B cell (primary cell): Measurements from ENCODE around the gene FERMT3. TPM values are rescaled to one million over a fixed set of nuclear protein-coding genes. Genes with fewer than 3 reads are reported as not detected.

Experiments
- ATAC-seq: fragments of 200-7000 bp; cut with Tn5 transposase; one replicate; pipeline ENCODE4 v1.10.0; 2021; ENCODE audit warnings: low read depth, mild to moderate bottlenecking, moderate number of reproducible peaks, moderate library complexity
- CTCF ChIA-PET: fragments of 350-600 bp; sonication (Branson Sonifier 250); formaldehyde crosslinking; loops from one replicate; lab custom pipeline; 2021; ENCODE audit warnings: antibody characterized with exemption, inconsistent platforms; lab: Charles Lee
- POLR2A ChIA-PET: fragments of 350-600 bp; sonication (Branson Sonifier 250); formaldehyde crosslinking; loops from one replicate; lab custom pipeline; 2021; ENCODE audit warnings: antibody characterized with exemption; lab: Charles Lee
- DNase-seq: peaks from one replicate; pipeline ENCODE4 v3.0.0; 2013
- H2AFZ ChIP-seq: 2 replicates; pipeline ENCODE4 v1.6.1; 2012; ENCODE audit warnings: mild to moderate bottlenecking, low read depth, low read length; ENCODE audit not compliant: insufficient read depth, poor library complexity, severe bottlenecking
- H3K27ac ChIP-seq, 2 donors: 1 replicate in 1 of 2; 2 replicates in 1 of 2; pipeline ENCODE4 v1.5.1; 2012 to 2013; ENCODE audit warnings: low read length in 2 of 2, mild to moderate bottlenecking in 2 of 2, moderate library complexity in 1 of 2
- H3K27me3 ChIP-seq, 4 experiments: fragments of 200-600 bp in 1 of 4; sonication (generic) in 1 of 4; replicated peaks in 1 of 4; 1 replicate in 2 of 4; 2 replicates in 2 of 4; pipeline versions ENCODE4 v1.6.1 to v1.7.0; 2013 to 2016; ENCODE audit warnings: low read length in 3 of 4, mild to moderate bottlenecking in 2 of 4, mixed read lengths in 1 of 4, moderate library complexity in 1 of 4; ENCODE audit not compliant: insufficient read depth in 4 of 4, control insufficient read depth in 3 of 4; ENCODE audit errors: control extremely low read depth in 1 of 4
- H3K36me3 ChIP-seq, 2 experiments: replicated peaks in 1 of 2; 1 replicate in 1 of 2; 2 replicates in 1 of 2; pipeline versions ENCODE4 v1.6.1 to v1.7.1; 2013; ENCODE audit warnings: low read length in 1 of 2; ENCODE audit not compliant: insufficient read depth in 2 of 2, control insufficient read depth in 1 of 2; ENCODE audit errors: control extremely low read depth in 1 of 2, extremely low read depth in 1 of 2
- H3K4me1 ChIP-seq, 2 donors: fragments of 200-600 bp in 1 of 2; sonication (generic) in 1 of 2; 1 replicate in 1 of 2; 2 replicates in 1 of 2; pipeline versions ENCODE4 v1.5.1 to v1.6.1; 2013 to 2017; ENCODE audit warnings: low read length in 2 of 2; ENCODE audit not compliant: control insufficient read depth in 2 of 2, insufficient read depth in 2 of 2
- H3K4me2 ChIP-seq: replicated peaks from 2 replicates; pipeline ENCODE3; 2012; ENCODE audit warnings: mild to moderate bottlenecking, low read depth, low read length; ENCODE audit not compliant: poor library complexity, severe bottlenecking
- H3K4me3 ChIP-seq, 5 experiments: fragments of 200-600 bp in 1 of 5; sonication (generic) in 1 of 5; 1 replicate in 3 of 5; 2 replicates in 2 of 5; pipeline versions ENCODE4 v1.5.1 to v1.7.0; 2011 to 2016; ENCODE audit warnings: low read length in 4 of 5, mild to moderate bottlenecking in 4 of 5, low read depth in 2 of 5, control low read depth in 1 of 5, moderate library complexity in 1 of 5; ENCODE audit not compliant: insufficient read depth in 1 of 5; ENCODE audit errors: control extremely low read depth in 1 of 5, extremely low read depth in 1 of 5
- H3K79me2 ChIP-seq: fragments of 200-600 bp; sonication (generic); one replicate; pipeline ENCODE4 v1.6.0; 2016; ENCODE audit warnings: low read length; ENCODE audit not compliant: control insufficient read depth, insufficient read depth
- H3K9ac ChIP-seq: fragments of 200-600 bp; sonication (generic); 2 replicates; pipeline ENCODE4 v1.6.1; 2017; ENCODE audit warnings: mild to moderate bottlenecking, low read length, moderate library complexity
- H3K9me3 ChIP-seq, 3 donors: one replicate each; pipeline versions ENCODE4 v1.6.1 to v1.7.1; 2013; ENCODE audit warnings: low read length in 2 of 3; ENCODE audit not compliant: control insufficient read depth in 2 of 3, insufficient read depth in 1 of 3; ENCODE audit errors: control extremely low read depth in 1 of 3
- H4K20me1 ChIP-seq: 2 replicates; pipeline ENCODE4 v1.6.0; 2012; ENCODE audit warnings: mild to moderate bottlenecking, low read length; ENCODE audit not compliant: insufficient read depth, control insufficient read depth, poor library complexity, severe bottlenecking
- H3K27ac Mint-ChIP-seq: one replicate; pipeline ENCODE4 v1.8.0; 2021; ENCODE audit warnings: mixed read lengths
- H3K27me3 Mint-ChIP-seq: one replicate; pipeline ENCODE4 v1.8.0; 2021; ENCODE audit warnings: mixed read lengths
- H3K4me1 Mint-ChIP-seq: one replicate; pipeline ENCODE4 v1.8.0; 2021; ENCODE audit warnings: mixed read lengths
- H3K4me3 Mint-ChIP-seq: one replicate; pipeline ENCODE4 v1.8.0; 2021; ENCODE audit warnings: mixed read lengths
- H3K9me3 Mint-ChIP-seq: one replicate; pipeline ENCODE4 v1.8.0; 2022; ENCODE audit warnings: mixed read lengths; ENCODE audit not compliant: insufficient read depth
- EZH2 ChIP-seq: IDR thresholded peaks from 2 replicates; pipeline ENCODE4 v1.6.1; 2012; ENCODE audit warnings: borderline replicate concordance, low read depth, mild to moderate bottlenecking, moderate library complexity, low read length; ENCODE audit not compliant: insufficient read depth, poor library complexity, severe bottlenecking
- WGBS: methylation state at CpG from one replicate; pipeline ENCODE4 v1.1.5; 2013; ENCODE audit warnings: missing lambda C conversion rate; ENCODE audit not compliant: insufficient coverage; 5-methylcytosine and 5-hydroxymethylcytosine counted together
- intact Hi-C: fragments of 100-400 bp; cut with micrococcal nuclease; formaldehyde crosslinking; loops from one replicate; pipeline ENCODE4 v1.10.0; 2022
- polyA plus RNA-seq: library from polyadenylated mRNA; depleted of rRNA; stranded (reverse); fragments of >200 nt; gene quantifications from 2 replicates; pipeline ENCODE4 v1.2.3, GENCODE V29; 2012
- total RNA-seq, 2 donors: library from RNA; stranded (reverse); fragments of 120-200 nt in 1 of 2; gene quantifications; 1 replicate in 1 of 2; 2 replicates in 1 of 2; pipeline versions ENCODE4 v1.2.3 to v1.2.4, GENCODE V29; 2013 to 2022
- TF ChIP-seq, protein P1 (sequence below): fragments of 200-600 bp; IDR thresholded peaks from one replicate; pipeline ENCODE4 v1.8.0; 2022; ENCODE audit warnings: antibody characterized with exemption, mild to moderate bottlenecking

Gene FERMT3
- total and polyA plus RNA-seq, 2 donors (not counting 1 experiment from before 2014, with no cell fraction given) = 96.2 to 170 TPM

DNA sequence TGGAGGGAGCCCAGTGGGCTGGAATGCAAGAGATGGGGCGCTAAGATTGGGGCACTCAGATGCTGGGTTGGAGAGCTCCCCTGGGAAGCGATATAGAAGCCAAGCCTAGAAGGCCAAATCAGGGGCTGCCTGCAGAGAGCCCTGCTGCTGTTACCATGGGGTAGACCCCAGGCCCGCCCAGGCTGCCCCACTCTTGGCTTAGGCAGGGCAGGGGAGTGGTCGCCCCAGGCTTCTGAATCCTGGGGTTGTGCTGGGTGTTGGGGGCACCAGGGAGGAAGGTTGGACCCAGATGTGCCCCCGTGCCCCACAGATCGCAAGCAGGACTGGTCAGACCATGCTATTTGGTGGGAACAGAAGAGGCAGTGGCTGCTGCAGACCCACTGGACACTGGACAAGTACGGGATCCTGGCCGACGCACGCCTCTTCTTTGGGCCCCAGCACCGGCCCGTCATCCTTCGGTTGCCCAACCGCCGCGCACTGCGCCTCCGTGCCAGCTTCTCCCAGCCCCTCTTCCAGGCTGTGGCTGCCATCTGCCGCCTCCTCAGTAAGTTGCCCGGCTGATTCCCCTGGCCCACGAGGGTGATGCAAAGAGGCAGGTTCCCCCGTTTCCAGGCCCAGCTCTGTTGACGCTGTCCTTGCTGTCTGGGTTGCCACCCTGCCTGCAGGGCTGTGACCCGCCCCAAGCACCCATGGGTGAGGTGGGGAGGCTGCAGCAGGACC, 3.9 kb downstream of the FERMT3 start:
- no peaks in the 10 kb centered on the region for H3K27me3 ChIP-seq
- no peaks in the 10 kb centered on the region for H3K9me3 ChIP-seq
- H3K27ac ChIP-seq = no peak overlapping the region
- intact Hi-C loops = no loop called here
- H3K4me1 ChIP-seq = peaks cover 23 to 55% of the 10 kb centered on the region in 2 donors
- H3K4me1 Mint-ChIP-seq = peaks cover 60% of the 10 kb centered on the region
- H3K4me2 ChIP-seq = no peak overlapping the region
- peaks cover 37% of the 10 kb centered on the region for H4K20me1 ChIP-seq
- DNase-seq = no peak
- H3K79me2 ChIP-seq = peaks cover 34% of the 10 kb centered on the region
- peak overlapping the region; percentile 56 for H3K27ac Mint-ChIP-seq
- no peak overlapping the region for H2AFZ ChIP-seq
- H3K9me3 Mint-ChIP-seq = no peaks in the 10 kb centered on the region
- POLR2A ChIA-PET = interaction anchor here (1.7 kb wide), 1 partner anchor 15 kb away, joined by 4 read pairs; no protein-coding TSS in a partner anchor
- H3K9ac ChIP-seq = no peak overlapping the region
- H3K4me3 Mint-ChIP-seq = no peak overlapping the region
- no peaks in the 10 kb centered on the region for H3K27me3 Mint-ChIP-seq
- no peak for ATAC-seq
- H3K36me3 ChIP-seq = peaks cover 0 to 34% of the 10 kb centered on the region in 2 experiments
- no peak overlapping the region for H3K4me3 ChIP-seq
- CTCF ChIA-PET = interaction anchor here (7.2 kb wide), 1 partner anchor 15 kb away, joined by 70 read pairs; the partner anchor contains the start of genes NUDT22 and TRPT1
- WGBS = 96% methylated on average over 24 of the region's 24 CpGs
- TF ChIP-seq EZH2 = no peak
- TF ChIP-seq, protein P1, sequence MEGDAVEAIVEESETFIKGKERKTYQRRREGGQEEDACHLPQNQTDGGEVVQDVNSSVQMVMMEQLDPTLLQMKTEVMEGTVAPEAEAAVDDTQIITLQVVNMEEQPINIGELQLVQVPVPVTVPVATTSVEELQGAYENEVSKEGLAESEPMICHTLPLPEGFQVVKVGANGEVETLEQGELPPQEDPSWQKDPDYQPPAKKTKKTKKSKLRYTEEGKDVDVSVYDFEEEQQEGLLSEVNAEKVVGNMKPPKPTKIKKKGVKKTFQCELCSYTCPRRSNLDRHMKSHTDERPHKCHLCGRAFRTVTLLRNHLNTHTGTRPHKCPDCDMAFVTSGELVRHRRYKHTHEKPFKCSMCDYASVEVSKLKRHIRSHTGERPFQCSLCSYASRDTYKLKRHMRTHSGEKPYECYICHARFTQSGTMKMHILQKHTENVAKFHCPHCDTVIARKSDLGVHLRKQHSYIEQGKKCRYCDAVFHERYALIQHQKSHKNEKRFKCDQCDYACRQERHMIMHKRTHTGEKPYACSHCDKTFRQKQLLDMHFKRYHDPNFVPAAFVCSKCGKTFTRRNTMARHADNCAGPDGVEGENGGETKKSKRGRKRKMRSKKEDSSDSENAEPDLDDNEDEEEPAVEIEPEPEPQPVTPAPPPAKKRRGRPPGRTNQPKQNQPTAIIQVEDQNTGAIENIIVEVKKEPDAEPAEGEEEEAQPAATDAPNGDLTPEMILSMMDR = no peak
